BJ (cell line): ENCODE measurements around the gene RSPO4. TPM values are rescaled to one million over a fixed set of nuclear protein-coding genes. Genes with fewer than 3 reads are reported as not detected.

ENCODE experiments used
- CTCF ChIA-PET: fragments of 350-600 bp; formaldehyde crosslinking; extraction: SDS; loops from one replicate; lab custom pipeline; 2021; ENCODE audit warnings: antibody characterized with exemption, inconsistent platforms; lab: Yijun Ruan, JAX
- POLR2A ChIA-PET: fragments of 300-600 bp; sonication (Branson Sonifier 250); formaldehyde crosslinking; extraction: SDS; loops from one replicate; lab custom pipeline; 2021; ENCODE audit warnings: antibody characterized with exemption; lab: Charles Lee
- DNase-seq: peaks from one replicate; pipeline ENCODE4 v3.0.0-alpha.2; 2011; ENCODE audit warnings: low read depth
- H3K27me3 ChIP-seq: 2 replicates; pipeline ENCODE4 v1.6.0; 2011; ENCODE audit warnings: low read length; ENCODE audit not compliant: control insufficient read depth, insufficient read depth
- H3K36me3 ChIP-seq: 2 replicates; pipeline ENCODE4 v1.5.1; 2011; ENCODE audit warnings: low read length; ENCODE audit not compliant: control insufficient read depth, insufficient read depth
- H3K4me3 ChIP-seq: 2 replicates; pipeline ENCODE4 v1.5.1; 2011; ENCODE audit warnings: low read depth, mild to moderate bottlenecking, control low read depth, low read length
- CTCF ChIP-seq: IDR thresholded peaks from 2 replicates; pipeline ENCODE4 v1.5.1; 2011; ENCODE audit warnings: low read depth, mild to moderate bottlenecking, control low read depth, inconsistent platforms, low read length, moderate library complexity; ENCODE audit not compliant: insufficient read depth
- polyA plus RNA-seq: library from polyadenylated mRNA; depleted of rRNA; stranded (reverse); fragments of >200 nt; gene quantifications from 2 replicates; pipeline ENCODE4 v1.2.3, GENCODE V29; 2011

The RSPO4 gene
- polyA plus RNA-seq, 1 experiment, result 0.52 TPM

- H3K36me3 ChIP-seq, result no peaks in the 10 kb centered on the region
- ChIA-PET POLR2A (no interaction called here), CTCF (no interaction called here)
- DNase-seq, result no peak
- no peak for TF ChIP-seq CTCF
- H3K27me3 ChIP-seq, result peaks cover 7% of the 10 kb centered on the region
- H3K4me3 ChIP-seq, result no peak overlapping the region
These were observed 2.0 kb upstream of the RSPO4 start for GRCh38 chr20:1003920-1004697.

GRCh38 chr20:1002682-1003561 lies 811 bp upstream of the RSPO4 start:
- no peaks in the 10 kb centered on the region for H3K36me3 ChIP-seq
- peaks cover 7% of the 10 kb centered on the region for H3K27me3 ChIP-seq
- no peak for TF ChIP-seq CTCF
- DNase-seq, result no peak
- CTCF ChIA-PET, result no interaction called here
- POLR2A ChIA-PET, result no interaction called here
- H3K4me3 ChIP-seq, result peak overlapping the region; percentile 19; the same call in 1 of the 2 replicates

GRCh38 chr20:1001116-1001515 lies 995 bp downstream of the RSPO4 start:
- no peak for DNase-seq
- H3K4me3 ChIP-seq, result no peak overlapping the region
- no peak for TF ChIP-seq CTCF
- H3K27me3 ChIP-seq, result peaks cover 7% of the 10 kb centered on the region
- no peaks in the 10 kb centered on the region for H3K36me3 ChIP-seq
- ChIA-PET CTCF (no interaction called here), POLR2A (no interaction called here)

- ChIA-PET CTCF (no interaction called here), POLR2A (no interaction called here)
- H3K27me3 ChIP-seq, result peaks cover 5% of the 10 kb centered on the region; the same call in 1 of the 2 replicates
- TF ChIP-seq CTCF, result no peak
- H3K4me3 ChIP-seq, result no peak overlapping the region
- no peaks in the 10 kb centered on the region for H3K36me3 ChIP-seq
- no peak for DNase-seq
These were observed 3.8 kb downstream of the RSPO4 start for GRCh38 chr20:998231-998830.

GRCh38 chr20:997486-997885 lies 4.6 kb downstream of the RSPO4 start:
- no peak for TF ChIP-seq CTCF
- Histone ChIP-seq H3K4me3 (no peak overlapping the region), H3K27me3 (peaks cover 4% of the 10 kb centered on the region; the same call in 1 of the 2 replicates), H3K36me3 (no peaks in the 10 kb centered on the region)
- POLR2A ChIA-PET, result no interaction called here
- no peak for DNase-seq
- CTCF ChIA-PET, result no interaction called here
